Lung (tissue), 12 donors: Measurements from ENCODE around the gene CLSTN1. TPM values are rescaled to one million over a fixed set of nuclear protein-coding genes. Genes with fewer than 3 reads are reported as not detected.

Source experiments
- ATAC-seq: fragments of 200-7000 bp; cut with Tn5 transposase; one replicate; pipeline ENCODE4 v1.9.1; 2020; ENCODE audit warnings: moderate number of reproducible peaks; ENCODE audit not compliant: insufficient read depth, low FRiP score
- DNase-seq, 3 donors: peaks; one replicate each; pipeline ENCODE4 v3.0.0-alpha.2; 2013 to 2017
- H3K27ac ChIP-seq, 2 donors: one replicate each; pipeline ENCODE4 v1.5.1; 2013; ENCODE audit warnings: mild to moderate bottlenecking in 2 of 2, moderate library complexity in 2 of 2, control low read depth in 1 of 2, inconsistent platforms in 1 of 2, low read depth in 1 of 2, low read length in 1 of 2
- H3K27me3 ChIP-seq, 3 donors: one replicate each; pipeline ENCODE4 v1.5.1; 2013; ENCODE audit warnings: low read length in 2 of 3; ENCODE audit not compliant: control insufficient read depth in 3 of 3, insufficient read depth in 3 of 3
- H3K36me3 ChIP-seq, 4 donors: one replicate each; pipeline ENCODE4 v1.5.1; 2013; ENCODE audit warnings: low read length in 4 of 4, mild to moderate bottlenecking in 1 of 4, moderate library complexity in 1 of 4; ENCODE audit not compliant: control insufficient read depth in 4 of 4, insufficient read depth in 4 of 4
- H3K4me1 ChIP-seq, 5 donors: one replicate each; pipeline ENCODE4 v1.5.1; 2013; ENCODE audit warnings: low read length in 5 of 5, mild to moderate bottlenecking in 2 of 5, moderate library complexity in 1 of 5; ENCODE audit not compliant: control insufficient read depth in 5 of 5, insufficient read depth in 5 of 5
- H3K4me3 ChIP-seq: one replicate; pipeline ENCODE4 v1.5.1; 2013; ENCODE audit warnings: mild to moderate bottlenecking, control low read depth, moderate library complexity
- H3K9ac ChIP-seq, 2 donors: one replicate each; pipeline ENCODE4 v1.5.1; 2013; ENCODE audit warnings: low read length in 2 of 2, control low read depth in 1 of 2; ENCODE audit not compliant: insufficient read depth in 1 of 2
- H3K9me3 ChIP-seq, 4 donors: one replicate each; pipeline ENCODE4 v1.5.1; 2013; ENCODE audit warnings: low read length in 3 of 4, mild to moderate bottlenecking in 1 of 4, moderate library complexity in 1 of 4; ENCODE audit not compliant: control insufficient read depth in 4 of 4, insufficient read depth in 3 of 4
- WGBS, 2 donors: extraction: QIAGEN DNeasy Blood & Tissue Kit; methylation state at CpG; one replicate each; pipeline ENCODE4 v1.1.7; 2013; 5-methylcytosine and 5-hydroxymethylcytosine counted together
- polyA plus RNA-seq, 2 donors: library from polyadenylated mRNA; stranded (reverse); fragments of 200-250 nt; gene quantifications; one replicate each; pipeline ENCODE4 v1.2.1, GENCODE V29; 2013
- total RNA-seq, 2 donors: library from RNA; depleted of rRNA in 1 of 2; stranded (reverse); fragments of >200 nt in 1 of 2; gene quantifications; one replicate each; pipeline ENCODE4 v1.2.1, GENCODE V29; 2014 to 2021
- TF ChIP-seq, protein P1 (sequence below): IDR thresholded peaks from 2 replicates; pipeline ENCODE4 v1.5.1; 2012; ENCODE audit warnings: mild to moderate bottlenecking; ENCODE audit errors: control extremely low read depth, extremely low read depth
- donor health status: control.
- donor health status: control.
- donor health status: Bipolar disorder and iron deficiency.
- donor health status: healthy.
- donor health status: DM: yes; HTN: yes; CAD: no.

Gene CLSTN1
- total and polyA plus RNA-seq, 4 donors: 37.1 to 88.0 (median 61.8) TPM

DNA sequence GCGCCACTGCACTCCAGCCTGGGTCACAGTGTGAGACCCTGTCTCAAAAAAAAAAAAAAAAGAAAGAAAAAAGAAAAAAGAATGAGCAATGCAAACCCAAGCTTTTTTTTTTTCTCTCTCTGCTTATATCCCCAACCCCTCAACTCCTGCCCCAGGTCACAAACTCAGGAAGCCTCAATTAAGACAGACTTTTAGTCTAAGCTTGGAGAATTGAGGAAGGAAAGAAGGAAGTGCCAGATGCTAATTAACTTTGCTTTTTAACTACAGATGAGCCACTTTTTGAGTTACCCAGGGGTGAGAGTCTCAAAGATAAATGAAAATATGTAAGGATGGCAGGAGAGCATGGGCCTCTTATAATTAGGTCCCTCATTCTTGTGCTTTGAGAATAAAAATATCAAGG lies 139.0 kb downstream of the CLSTN1 start:
- TF ChIP-seq, protein P1, sequence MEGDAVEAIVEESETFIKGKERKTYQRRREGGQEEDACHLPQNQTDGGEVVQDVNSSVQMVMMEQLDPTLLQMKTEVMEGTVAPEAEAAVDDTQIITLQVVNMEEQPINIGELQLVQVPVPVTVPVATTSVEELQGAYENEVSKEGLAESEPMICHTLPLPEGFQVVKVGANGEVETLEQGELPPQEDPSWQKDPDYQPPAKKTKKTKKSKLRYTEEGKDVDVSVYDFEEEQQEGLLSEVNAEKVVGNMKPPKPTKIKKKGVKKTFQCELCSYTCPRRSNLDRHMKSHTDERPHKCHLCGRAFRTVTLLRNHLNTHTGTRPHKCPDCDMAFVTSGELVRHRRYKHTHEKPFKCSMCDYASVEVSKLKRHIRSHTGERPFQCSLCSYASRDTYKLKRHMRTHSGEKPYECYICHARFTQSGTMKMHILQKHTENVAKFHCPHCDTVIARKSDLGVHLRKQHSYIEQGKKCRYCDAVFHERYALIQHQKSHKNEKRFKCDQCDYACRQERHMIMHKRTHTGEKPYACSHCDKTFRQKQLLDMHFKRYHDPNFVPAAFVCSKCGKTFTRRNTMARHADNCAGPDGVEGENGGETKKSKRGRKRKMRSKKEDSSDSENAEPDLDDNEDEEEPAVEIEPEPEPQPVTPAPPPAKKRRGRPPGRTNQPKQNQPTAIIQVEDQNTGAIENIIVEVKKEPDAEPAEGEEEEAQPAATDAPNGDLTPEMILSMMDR: no peak
- DNase-seq (no peak), ATAC-seq (no peak)
- H3K4me3 ChIP-seq: no peak overlapping the region
- peaks cover 0 to 10% (median 4%) of the 10 kb centered on the region in 3 donors for H3K27me3 ChIP-seq
- H3K9me3 ChIP-seq: no peaks in the 10 kb centered on the region
- 94 to 97% methylated on average over 1 of the region's 1 CpG for WGBS, 2 donors
- H3K9ac ChIP-seq: no peak overlapping the region
- no peaks in the 10 kb centered on the region for H3K36me3 ChIP-seq
- no peak overlapping the region for H3K27ac ChIP-seq
- peaks cover 0 to 18% (median 0%) of the 10 kb centered on the region in 5 donors for H3K4me1 ChIP-seq

DNA sequence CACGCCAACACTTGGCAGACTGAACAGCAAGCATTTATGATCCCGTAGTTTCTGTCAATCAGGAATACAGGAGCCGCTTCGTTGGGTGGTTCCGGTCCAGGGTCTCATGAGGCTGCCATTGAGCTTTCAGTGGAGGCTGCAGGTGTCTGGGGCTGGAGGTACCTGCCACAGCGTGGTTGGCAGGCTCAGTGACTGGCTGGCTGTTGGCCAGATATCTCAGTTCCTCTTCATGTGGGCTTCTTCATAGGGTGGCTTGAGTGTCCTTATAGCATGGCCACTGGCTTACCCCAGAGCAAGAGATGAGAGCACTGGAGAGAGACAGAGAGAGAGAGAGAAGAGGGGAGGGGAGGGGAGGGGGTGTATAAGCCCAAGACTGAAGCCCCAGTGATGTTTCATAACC lies 142.9 kb downstream of the CLSTN1 start:
- no peak overlapping the region for H3K4me3 ChIP-seq
- H3K27me3 ChIP-seq: no peaks in the 10 kb centered on the region
- 84 to 91% methylated on average over 6 of the region's 6 CpGs for WGBS, 2 donors
- H3K9ac ChIP-seq: no peak overlapping the region
- TF ChIP-seq, protein P1: no peak
- no peak for DNase-seq
- H3K4me1 ChIP-seq: no peaks in the 10 kb centered on the region
- H3K36me3 ChIP-seq: no peaks in the 10 kb centered on the region
- no peaks in the 10 kb centered on the region for H3K9me3 ChIP-seq
- no peak overlapping the region for H3K27ac ChIP-seq
- ATAC-seq: no peak

DNA sequence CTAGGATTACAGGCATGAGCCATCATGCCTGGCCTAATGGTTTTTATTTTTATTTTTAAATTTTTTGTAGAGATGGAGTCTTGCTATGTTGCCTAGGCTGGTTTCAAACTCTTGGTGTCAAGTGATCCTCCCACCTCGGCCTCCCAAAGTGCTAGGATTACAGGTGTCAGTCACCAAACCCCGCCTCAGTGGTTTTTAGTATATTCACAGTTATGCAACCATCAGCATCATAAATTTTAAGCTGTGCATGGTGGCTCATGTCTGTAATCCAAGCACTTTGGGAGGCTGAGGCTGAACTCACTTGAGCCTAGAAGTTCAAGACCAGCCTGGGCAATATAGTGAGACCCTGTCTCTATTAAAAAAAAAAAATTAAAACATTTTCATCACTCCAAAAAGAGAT lies 143.7 kb downstream of the CLSTN1 start:
- Histone ChIP-seq H3K9ac (no peak overlapping the region), H3K9me3 (no peaks in the 10 kb centered on the region), H3K4me1 (no peaks in the 10 kb centered on the region), H3K36me3 (no peaks in the 10 kb centered on the region), H3K4me3 (no peak overlapping the region), H3K27me3 (no peaks in the 10 kb centered on the region), H3K27ac (no peak overlapping the region)
- DNase-seq: no peak
- no peak for ATAC-seq
- WGBS, 2 donors: 90 to 92% methylated on average over 2 of the region's 2 CpGs
- TF ChIP-seq, protein P1: no peak

Other genes with a start within 250 kb of the CLSTN1 start
- gene TMEM201, start 235.1 kb downstream of the CLSTN1 start, total RNA-seq: 10 to 100 TPM in 1 of 2 donors, 1 to 10 TPM in 1; 6.5 to 10.8 TPM
- gene TMEM201, start 235.1 kb downstream of the CLSTN1 start, polyA plus RNA-seq: 1 to 10 TPM; 4.5 to 5.0 TPM
- gene PIK3CD, start 172.2 kb downstream of the CLSTN1 start, total RNA-seq: 10 to 100 TPM; 17.0 to 26.6 TPM
- 10 to 100 TPM in 1 of 2 donors, 1 to 10 TPM in 1; 7.8 to 29.6 TPM for gene PIK3CD, start 172.2 kb downstream of the CLSTN1 start, polyA plus RNA-seq
- gene CTNNBIP1, start 86.3 kb upstream of the CLSTN1 start, total RNA-seq: 10 to 100 TPM; 31.4 to 57.1 TPM
- 10 to 100 TPM; 31.2 to 33.1 TPM for gene CTNNBIP1, start 86.3 kb upstream of the CLSTN1 start, polyA plus RNA-seq
- gene LZIC, start 119.4 kb upstream of the CLSTN1 start, total RNA-seq: 10 to 100 TPM; 23.8 to 54.6 TPM
- 10 to 100 TPM; 10.8 to 16.6 TPM for gene LZIC, start 119.4 kb upstream of the CLSTN1 start, polyA plus RNA-seq
- 1 to 10 TPM; 7.9 to 8.6 TPM for gene NMNAT1, start 119.5 kb upstream of the CLSTN1 start, total RNA-seq
- gene NMNAT1, start 119.5 kb upstream of the CLSTN1 start, polyA plus RNA-seq: 1 to 10 TPM; 4.1 to 5.7 TPM
- 1 to 10 TPM; 2.1 to 5.7 TPM for gene RBP7, start 173.3 kb upstream of the CLSTN1 start, total RNA-seq
- gene RBP7, start 173.3 kb upstream of the CLSTN1 start, polyA plus RNA-seq: 1 to 10 TPM; 9.7 to 9.8 TPM
- 10 to 100 TPM; 37.0 to 51.0 TPM for gene UBE4B, start 209.0 kb upstream of the CLSTN1 start, total RNA-seq
- gene UBE4B, start 209.0 kb upstream of the CLSTN1 start, polyA plus RNA-seq: 10 to 100 TPM in 1 of 2 donors, 1 to 10 TPM in 1; 9.9 to 19.4 TPM